HG03060 (cell line): ENCODE results near the gene TULP4.

ENCODE experiments used
- ATAC-seq: cut with Tn5 transposase; IDR thresholded peaks from one replicate; pipeline ENCODE4 v1.9.1; 2021; ENCODE audit warnings: low read depth, moderate number of reproducible peaks; ENCODE audit not compliant: unreplicated experiment

Gene TULP4

DNA sequence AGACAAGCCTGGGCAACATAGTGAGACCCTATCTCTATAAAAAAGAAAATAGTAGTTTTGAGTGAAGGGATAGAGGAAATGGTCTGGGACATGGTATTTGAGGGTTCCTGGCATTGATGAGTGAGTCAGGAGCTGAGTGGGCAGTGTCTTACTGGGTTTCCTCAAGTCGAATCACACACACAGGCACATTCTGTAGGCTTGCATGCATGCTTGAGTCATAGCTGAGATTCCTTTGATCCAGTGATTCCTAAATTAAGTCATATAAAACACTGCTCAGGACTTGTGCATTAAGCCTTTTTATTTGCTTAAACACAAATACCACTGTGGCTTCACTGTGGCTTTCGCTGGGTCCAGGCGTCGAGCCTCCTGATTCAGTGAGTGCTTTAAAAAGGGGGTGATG is 175.8 kb downstream of the TULP4 start:
- ATAC-seq, result no peak

DNA sequence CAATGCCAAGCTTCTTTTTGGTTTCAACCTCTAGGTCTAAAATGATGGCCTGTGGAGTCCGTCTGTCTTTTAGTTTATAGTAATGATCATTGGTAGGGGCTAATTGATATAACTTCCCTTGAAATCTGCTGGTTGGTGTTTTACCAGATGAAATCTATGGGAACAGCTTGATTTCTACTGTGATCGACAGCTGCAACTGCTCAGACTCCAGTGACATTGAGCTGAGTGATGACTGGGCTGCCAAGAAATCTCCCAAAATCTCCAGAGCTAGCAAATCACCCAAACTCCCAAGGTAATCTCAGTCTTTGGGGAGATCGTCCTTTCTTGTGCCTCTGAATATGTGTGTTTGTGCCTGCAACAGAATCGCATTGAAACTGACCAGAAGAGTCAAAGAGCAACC is 177.2 kb downstream of the TULP4 start:
- no peak for ATAC-seq

DNA sequence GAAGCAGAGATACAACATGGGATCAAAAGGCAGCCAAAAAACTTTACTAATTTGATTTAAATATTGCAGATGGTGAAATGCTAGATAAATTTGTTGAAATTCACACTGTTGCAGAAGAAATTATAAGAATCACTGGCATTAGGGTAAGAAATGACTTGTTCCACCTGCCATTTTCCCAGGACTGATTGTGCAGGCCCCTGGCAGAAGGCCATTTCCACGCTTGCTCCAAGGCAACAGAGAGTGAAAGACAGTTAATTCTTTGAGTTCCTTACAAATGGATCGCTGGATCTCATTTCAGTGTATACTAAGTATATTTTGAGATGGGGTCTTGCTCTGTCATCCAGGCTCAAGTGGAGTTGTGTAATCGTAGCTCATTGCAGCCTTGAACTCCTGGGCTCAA is 180.6 kb downstream of the TULP4 start:
- ATAC-seq, result no peak

DNA sequence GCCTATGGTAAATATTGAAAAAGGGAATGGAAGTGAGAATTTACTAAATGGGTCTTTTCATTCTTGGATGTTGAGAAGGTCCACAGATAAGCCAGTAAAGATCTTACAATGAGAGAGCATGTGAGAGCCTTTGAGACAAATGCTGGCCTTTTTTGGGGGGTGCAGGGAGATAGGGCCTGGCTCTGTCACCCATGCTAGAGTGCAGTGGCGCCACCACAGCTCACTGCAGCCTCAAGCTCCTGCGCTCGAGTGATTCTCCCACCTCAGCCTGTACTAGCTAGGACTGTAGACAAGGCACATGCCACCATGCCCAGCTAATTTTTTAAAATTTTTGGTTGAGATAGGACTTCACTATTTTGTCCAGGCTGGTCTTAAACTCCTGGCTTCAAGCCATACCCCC is 184.4 kb downstream of the TULP4 start:
- ATAC-seq, result no peak

DNA sequence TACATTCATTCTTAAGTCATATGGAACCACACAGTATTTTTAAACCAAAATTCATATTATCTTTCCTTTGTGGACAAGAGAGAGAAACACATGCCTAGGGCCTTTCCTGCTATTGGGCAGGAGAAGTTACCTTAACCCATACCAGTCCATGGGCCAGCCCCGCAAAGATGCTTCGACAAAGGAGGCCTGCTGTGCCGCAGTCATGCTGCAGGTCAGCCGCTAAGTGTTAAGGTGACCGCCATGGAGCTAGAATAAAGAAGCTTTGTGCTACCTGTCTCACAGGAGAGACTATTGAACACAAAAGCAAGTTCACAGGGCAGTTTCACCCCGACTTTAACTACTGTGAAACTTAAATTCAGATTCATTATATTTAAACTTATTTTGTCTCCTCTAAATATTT is 185.4 kb downstream of the TULP4 start:
- no peak for ATAC-seq

DNA sequence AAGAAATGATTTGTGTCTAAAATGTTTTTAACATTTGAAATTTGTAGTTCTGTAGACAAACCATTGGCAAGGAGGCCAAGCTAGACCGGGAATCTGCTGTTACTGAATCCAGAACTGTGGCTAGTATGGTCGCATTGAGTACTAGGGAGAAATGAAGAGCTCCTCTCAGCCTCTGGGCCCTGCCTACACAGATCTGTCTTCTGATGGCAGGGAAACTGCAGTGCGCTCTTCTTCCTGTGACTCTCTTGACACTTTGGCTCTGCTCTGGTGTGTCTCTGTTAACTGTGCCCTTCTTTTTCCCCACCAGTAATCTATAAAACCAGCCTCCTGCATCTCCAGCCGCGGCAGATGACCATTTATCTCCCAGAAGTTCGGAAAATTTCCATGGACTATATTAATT is 186.1 kb downstream of the TULP4 start:
- no peak for ATAC-seq

DNA sequence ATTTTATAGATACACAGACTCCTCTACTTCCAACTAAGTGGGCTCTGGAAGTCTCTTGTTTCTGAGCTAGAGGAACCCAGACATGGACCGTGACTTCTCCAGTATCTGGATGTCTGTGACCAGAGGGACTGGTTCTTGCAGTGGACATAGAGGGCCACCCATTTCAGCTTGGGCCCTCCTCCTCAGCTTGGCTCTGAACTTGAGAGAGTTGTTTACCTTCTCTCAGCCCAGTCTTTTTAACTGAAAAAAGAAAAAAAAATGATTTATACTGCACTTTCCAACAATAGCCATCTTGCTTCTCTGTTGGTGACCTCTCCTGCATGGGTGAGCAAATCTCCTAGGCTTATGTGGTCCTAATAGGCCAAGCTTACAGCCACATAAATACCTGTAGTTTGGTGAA is 187.3 kb downstream of the TULP4 start:
- ATAC-seq, result no peak

DNA sequence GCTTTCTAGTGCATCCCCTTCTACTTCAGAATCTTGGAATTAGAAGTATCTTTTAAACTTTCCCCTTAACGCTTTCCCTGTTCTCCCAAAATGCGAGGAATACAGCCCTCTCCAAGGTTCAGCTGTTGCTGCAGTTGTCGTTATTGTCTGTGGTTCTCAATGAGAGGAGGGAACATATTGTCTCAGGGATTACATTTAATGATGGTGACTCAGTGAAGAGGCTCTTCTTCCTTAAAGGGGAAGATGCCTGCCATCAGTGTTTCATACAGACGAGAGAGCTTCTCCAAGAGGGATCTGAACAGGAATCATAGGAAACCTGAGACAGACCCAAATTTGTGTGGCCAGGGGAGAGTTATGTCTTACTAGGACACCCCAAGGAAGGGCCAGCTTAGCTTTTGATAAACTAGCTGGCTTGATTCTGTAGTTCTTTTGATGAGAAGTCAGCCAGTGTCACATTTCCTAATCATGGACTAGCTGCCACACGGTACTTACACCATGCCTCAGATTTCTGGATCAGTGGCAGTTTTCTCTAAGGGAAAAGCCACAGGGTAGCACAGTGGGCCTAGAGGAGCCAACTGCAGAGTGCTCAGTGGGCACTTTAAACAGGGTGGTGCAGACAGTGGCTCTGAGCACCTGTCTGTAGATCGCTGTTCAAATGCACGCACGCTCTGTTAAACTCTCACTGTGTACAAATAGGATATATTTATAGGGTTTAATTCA is 187.9 kb downstream of the TULP4 start:
- no peak for ATAC-seq

DNA sequence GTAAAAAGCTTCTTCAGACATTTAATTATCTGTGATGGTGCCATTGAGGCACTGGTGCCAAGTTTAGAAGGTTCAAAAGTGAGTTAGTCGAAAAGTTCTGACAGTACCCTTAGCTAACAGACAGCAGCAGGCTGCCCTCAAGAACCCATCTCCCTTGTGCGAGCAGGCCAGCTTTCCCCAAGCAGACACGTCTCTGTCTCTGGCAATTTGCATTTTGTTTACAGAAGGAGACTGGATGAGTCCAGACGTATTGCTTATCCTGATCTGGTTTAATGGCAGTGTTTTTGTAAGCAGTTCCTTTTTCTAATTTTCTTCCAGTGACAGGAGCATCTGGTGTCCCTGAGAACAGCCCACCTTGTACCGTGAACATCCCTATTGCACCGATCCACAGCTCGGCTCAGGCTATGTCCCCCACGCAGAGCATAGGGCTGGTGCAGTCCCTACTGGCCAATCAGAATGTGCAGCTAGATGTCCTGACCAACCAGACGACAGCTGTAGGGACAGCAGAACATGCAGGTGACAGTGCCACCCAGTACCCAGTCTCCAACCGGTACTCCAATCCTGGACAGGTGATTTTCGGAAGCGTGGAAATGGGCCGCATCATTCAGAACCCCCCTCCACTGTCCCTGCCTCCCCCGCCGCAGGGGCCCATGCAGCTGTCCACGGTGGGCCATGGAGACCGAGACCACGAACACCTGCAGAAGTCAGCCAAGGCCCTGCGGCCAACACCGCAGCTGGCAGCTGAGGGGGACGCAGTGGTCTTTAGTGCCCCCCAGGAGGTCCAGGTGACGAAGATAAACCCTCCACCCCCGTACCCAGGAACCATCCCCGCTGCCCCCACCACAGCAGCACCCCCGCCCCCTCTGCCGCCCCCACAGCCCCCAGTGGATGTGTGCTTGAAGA is 189.3 kb downstream of the TULP4 start:
- no peak for ATAC-seq

DNA sequence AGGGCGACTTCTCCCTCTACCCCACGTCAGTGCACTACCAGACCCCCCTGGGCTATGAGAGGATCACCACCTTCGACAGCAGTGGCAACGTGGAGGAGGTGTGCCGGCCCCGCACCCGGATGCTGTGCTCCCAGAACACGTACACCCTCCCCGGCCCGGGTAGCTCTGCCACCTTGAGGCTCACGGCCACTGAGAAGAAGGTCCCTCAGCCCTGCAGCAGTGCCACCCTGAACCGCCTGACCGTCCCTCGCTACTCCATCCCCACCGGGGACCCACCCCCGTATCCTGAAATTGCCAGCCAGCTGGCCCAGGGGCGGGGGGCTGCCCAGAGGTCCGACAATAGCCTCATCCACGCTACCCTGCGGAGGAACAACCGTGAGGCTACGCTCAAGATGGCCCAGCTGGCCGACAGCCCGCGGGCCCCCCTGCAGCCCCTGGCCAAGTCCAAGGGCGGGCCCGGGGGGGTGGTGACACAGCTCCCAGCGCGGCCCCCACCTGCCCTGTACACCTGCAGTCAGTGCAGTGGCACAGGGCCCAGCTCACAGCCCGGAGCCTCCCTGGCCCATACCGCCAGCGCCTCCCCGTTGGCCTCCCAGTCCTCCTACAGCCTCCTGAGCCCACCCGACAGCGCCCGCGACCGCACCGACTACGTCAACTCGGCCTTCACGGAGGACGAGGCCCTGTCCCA is 190.1 kb downstream of the TULP4 start:
- no peak for ATAC-seq

DNA sequence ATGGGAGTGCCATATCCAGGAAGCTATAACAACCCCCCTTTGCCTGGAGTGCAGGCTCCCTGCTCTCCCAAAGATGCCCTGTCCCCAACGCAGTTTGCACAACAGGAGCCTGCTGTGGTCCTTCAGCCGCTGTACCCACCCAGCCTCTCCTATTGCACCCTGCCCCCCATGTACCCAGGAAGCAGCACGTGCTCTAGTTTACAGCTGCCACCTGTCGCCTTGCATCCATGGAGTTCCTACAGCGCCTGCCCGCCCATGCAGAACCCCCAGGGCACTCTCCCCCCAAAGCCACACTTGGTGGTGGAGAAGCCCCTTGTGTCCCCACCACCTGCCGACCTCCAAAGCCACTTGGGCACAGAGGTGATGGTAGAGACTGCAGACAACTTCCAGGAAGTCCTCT is 191.0 kb downstream of the TULP4 start:
- no peak for ATAC-seq

DNA sequence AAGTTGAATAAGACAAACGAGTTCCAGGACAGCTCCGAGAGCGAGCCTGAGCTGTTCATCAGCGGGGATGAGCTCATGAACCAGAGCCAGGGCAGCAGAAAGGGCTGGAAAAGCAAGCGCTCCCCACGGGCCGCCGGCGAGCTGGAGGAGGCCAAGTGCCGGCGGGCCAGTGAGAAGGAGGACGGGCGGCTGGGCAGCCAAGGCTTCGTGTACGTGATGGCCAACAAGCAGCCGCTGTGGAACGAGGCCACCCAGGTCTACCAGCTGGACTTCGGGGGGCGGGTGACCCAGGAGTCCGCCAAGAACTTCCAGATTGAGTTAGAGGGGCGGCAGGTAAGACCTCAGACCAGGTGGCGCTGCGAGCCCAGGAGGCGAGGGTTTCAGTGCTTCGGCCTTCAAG is 191.6 kb downstream of the TULP4 start:
- ATAC-seq, result no peak

DNA sequence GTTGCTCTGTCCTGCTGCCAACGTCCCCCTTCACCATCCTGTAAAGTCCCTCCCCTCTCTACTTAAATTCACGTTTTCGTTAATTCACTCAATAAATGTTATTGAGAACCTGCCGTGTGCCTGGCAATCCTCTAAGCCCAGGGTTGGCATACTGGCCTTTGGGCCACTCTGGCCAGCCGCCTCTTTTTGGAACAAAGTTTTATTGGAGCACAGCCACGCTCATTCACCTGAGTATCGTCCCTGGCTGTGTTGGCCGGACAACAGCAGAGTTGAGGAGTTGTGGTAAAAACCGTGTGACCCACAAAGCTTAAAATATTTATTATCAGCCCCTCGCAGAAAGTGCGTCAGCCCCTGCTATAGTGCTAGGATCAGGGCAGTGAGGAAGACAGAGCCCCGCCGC is 192.9 kb downstream of the TULP4 start:
- ATAC-seq, result no peak

DNA sequence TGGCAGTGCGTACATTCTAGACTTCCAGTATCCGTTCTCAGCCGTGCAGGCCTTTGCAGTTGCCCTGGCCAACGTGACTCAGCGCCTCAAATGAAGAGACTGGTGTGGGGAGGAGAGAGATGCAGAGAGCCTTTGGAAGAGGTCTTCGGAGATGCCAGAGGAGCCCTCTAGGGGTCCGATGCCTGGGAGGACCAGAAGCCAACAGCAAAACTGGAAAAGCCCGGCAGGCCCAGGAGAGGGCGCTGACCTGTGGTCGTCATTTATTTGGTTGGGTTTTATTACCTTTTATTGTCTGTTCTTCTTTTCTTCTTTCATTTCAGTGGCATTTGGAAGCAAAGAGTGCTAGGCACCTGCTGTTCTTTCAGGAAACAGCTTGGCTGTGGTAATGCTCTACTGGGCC is 194.3 kb downstream of the TULP4 start:
- no peak for ATAC-seq

DNA sequence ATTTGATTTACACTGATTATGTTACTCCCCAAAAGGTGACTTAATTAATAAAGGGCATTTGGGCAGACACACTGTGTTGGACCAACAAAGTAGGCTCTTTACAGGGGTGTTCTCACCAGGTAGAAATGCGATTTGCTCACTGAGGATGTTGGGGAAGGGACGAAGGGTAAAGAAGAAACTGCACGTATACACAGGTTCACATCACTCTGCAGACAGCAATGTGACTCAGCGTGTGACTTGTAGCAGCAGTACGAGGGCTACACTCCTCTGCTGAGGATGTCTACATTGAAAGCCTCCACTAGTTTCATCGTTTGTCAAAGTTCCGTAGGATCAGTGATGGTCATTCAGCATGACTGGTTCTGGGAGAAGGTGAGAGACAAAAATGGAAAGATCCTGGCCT is 194.9 kb downstream of the TULP4 start:
- ATAC-seq, result no peak

DNA sequence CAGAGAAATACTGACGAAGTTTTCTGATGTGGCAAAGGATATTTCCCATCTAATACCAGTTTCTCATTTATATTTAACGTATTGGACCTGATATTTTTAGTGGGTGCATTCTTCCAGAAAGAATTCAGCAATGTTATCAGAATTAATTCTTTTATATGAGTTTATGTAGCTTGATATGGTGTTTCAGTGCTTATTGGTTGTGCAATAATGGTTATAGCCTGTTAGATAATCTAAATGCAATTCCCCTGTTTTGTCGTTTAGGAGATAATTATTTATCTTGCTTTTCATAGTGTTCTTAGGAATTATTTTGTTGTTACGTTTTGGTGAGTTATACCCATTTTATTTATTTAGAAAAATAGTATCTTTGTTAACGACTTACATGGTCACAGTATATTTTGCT is 196.2 kb downstream of the TULP4 start:
- no peak for ATAC-seq

DNA sequence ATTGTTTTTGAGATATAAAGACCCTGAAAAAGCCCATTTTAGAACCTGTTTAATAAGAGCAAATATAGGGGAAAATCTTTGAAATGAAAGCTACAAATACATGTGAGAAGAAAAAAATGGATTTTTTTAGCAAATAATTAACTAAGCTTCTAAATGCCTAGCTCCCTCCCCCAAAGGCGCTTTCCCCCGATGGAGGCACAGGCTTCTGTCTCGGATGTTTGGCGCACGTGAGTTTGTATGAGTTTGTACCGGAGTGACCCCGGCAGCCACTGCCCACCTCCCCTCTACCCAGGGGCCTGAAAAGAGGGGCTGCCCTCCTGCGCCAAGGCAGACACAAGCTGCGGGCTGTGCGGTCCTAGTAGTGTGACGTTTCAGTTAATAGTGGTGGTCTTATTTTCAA is 197.2 kb downstream of the TULP4 start:
- ATAC-seq, result no peak

DNA sequence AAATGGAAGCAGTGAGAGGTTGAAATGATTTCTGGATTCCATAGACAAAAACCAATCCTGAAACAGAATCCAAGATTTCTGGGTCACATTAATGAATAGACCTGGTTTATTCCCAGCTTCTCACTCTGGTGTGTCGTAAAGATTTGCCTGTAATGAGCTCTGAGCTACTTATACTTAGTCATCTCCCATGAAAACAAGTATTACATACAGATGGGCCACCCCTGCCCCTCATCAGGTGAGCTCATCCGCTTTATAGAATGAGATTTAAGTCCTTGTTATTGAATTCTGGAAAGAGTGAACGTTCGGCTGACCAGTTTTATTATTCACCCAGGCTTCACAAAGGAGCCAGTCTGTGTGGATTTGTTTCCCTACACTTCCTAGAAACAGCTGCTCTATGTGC is 200.5 kb downstream of the TULP4 start:
- no peak for ATAC-seq

DNA sequence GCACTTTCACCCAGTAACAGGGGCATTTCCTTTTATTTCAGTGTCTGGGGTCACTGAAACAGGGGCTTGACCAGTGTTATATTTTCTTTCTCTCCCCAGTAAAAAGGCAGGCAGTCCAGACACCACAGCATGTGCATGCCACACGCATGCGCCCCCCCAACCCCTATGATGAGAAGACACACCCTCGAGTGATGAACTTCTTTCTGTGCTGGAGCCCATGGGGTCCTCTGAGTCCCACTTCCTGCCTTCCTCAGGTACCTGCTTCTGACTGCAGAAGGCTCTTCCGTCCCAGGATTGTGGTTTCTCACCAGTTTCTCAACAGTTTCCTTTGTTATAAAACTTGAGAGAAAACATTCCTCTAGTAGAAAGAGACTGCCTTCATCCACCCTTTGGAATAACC is 201.9 kb downstream of the TULP4 start:
- ATAC-seq, result no peak

DNA sequence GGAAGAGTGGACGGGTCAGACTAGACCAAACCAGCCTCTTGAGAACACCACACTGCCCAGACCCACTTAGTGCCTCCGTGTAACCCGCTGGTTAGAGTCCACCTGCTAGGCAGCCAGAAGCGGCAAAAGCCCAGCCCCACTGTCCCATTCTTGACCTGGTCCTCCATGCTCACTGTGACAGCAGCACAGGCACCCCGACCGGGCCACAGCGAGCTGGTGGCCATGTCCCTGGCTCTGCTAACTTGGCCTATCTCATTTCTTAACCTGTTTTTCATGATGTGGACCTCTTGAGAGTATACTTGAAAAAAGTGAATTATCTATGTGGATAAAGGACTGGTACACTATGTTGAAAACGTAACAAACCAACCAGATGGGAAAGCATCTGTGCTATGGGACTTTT is 202.7 kb downstream of the TULP4 start:
- no peak for ATAC-seq

DNA sequence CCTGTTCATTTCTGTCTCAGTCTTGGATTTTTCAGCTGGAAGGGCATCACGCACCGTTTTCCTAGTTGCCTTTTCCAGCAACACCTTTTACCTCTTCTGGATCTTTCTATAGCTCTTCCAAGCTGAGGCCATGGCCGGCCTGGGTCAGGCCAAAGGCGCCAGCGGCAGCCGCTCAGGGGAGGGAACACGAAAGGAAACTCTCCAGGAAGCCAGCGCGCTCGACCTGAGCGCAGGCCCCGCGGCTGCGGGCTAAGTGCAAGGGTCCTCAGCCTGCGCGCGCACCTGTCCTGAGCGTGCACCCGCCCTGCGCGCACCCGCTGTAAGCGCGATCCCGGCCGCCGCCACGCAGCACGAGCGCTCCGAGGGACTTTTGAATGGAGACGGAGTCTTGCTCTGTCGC is 203.8 kb downstream of the TULP4 start:
- ATAC-seq, result no peak

DNA sequence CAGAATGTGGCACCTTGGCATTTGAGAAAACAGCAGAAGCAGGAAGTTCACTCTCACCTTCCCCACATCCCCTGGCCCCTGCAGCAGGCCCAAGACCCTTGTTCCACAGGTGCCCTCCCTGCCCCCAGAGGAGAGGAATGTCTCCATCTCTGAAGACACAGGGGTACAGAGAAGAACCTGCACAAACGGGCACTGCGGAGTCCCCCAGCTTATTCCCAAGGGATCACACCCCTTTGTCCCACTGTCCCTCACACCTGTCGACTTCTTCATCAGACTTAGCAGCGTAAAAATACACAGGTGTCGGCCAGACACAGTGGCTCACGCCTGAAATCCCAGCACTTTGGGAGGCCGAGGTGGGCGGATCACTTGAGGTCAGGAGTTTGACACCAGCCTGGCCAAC is 204.8 kb downstream of the TULP4 start:
- ATAC-seq, result no peak
